ENCODE results near the gene OOEP. TPM values are rescaled to one million over a fixed set of nuclear protein-coding genes. Genes with fewer than 3 reads are reported as not detected.

The OOEP gene
- total and polyA plus RNA-seq, 2 donors (not counting 1 experiment from before 2014, with no cell fraction given), result 0.70 TPM; not detected in 1

DNA sequence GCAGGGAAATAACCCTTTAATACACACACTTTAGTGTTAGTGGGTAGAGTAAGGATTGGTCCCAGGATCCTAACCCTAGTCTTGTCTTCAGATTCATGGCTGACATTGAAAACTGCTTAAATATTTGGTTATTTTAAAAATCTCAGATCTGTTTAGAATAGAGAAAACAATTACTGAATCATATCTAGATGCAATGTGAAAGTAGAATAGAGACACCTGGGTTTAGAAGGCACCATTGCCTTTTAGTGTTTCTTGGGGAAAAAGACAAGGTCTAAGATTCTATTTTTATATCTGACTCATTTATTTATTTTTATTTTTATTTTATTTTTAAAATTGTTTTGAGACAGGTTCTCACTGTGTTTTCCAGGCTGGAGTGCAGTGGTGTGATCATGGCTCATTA, 31.0 kb upstream of the OOEP start:
- Mint-ChIP-seq H3K4me1 (no peaks in the 10 kb centered on the region), H3K9me3 (ENCODE audit: insufficient read depth) (no peaks in the 10 kb centered on the region), H3K4me3 (no peak overlapping the region), H3K27ac (no peak overlapping the region), H3K27me3 (no peaks in the 10 kb centered on the region)
- TF ChIP-seq EZH2 (IDR thresholded peaks at IDR 0.05; ENCODE audit: borderline replicate concordance, insufficient read depth, low read depth, low read length, poor library complexity, severe bottlenecking), result no peak
- TF ChIP-seq, protein P1, sequence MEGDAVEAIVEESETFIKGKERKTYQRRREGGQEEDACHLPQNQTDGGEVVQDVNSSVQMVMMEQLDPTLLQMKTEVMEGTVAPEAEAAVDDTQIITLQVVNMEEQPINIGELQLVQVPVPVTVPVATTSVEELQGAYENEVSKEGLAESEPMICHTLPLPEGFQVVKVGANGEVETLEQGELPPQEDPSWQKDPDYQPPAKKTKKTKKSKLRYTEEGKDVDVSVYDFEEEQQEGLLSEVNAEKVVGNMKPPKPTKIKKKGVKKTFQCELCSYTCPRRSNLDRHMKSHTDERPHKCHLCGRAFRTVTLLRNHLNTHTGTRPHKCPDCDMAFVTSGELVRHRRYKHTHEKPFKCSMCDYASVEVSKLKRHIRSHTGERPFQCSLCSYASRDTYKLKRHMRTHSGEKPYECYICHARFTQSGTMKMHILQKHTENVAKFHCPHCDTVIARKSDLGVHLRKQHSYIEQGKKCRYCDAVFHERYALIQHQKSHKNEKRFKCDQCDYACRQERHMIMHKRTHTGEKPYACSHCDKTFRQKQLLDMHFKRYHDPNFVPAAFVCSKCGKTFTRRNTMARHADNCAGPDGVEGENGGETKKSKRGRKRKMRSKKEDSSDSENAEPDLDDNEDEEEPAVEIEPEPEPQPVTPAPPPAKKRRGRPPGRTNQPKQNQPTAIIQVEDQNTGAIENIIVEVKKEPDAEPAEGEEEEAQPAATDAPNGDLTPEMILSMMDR (IDR thresholded peaks at IDR 0.05), result no peak
- no peak overlapping the region for H3K27ac ChIP-seq (ENCODE audit: low read length in 2 of 2)
- CTCF ChIA-PET, result no interaction called here
- no peaks in the 10 kb centered on the region for H3K4me1 ChIP-seq (ENCODE audit: control insufficient read depth in 2 of 2, insufficient read depth in 2 of 2, low read length in 2 of 2)
- no peak overlapping the region for H3K9ac ChIP-seq (ENCODE audit: low read length)
- H3K4me3 ChIP-seq (ENCODE audit: control extremely low read depth in 1 of 5, extremely low read depth in 1 of 5, insufficient read depth in 1 of 5, low read depth in 2 of 5, low read length in 4 of 5), result no peak overlapping the region
- DNase-seq, result no peak
- no peaks in the 10 kb centered on the region for H3K9me3 ChIP-seq (ENCODE audit: control extremely low read depth in 1 of 3, control insufficient read depth in 2 of 3, insufficient read depth in 1 of 3, low read length in 2 of 3)
- H2AFZ ChIP-seq (ENCODE audit: insufficient read depth, low read depth, low read length, poor library complexity, severe bottlenecking), result no peak overlapping the region
- no peaks in the 10 kb centered on the region for H3K36me3 ChIP-seq (replicated peaks in 1 of 2; ENCODE audit: control extremely low read depth in 1 of 2, control insufficient read depth in 1 of 2, extremely low read depth in 1 of 2, insufficient read depth in 2 of 2, low read length in 1 of 2)
- no peaks in the 10 kb centered on the region for H4K20me1 ChIP-seq (ENCODE audit: control insufficient read depth, insufficient read depth, low read length, poor library complexity, severe bottlenecking)
- ATAC-seq (ENCODE audit: low read depth), result no peak
- no peaks in the 10 kb centered on the region for H3K79me2 ChIP-seq (ENCODE audit: control insufficient read depth, insufficient read depth, low read length)
- H3K4me2 ChIP-seq (replicated peaks; ENCODE audit: low read depth, low read length, poor library complexity, severe bottlenecking), result no peak overlapping the region
- H3K27me3 ChIP-seq (replicated peaks in 1 of 4; ENCODE audit: control extremely low read depth in 1 of 4, control insufficient read depth in 3 of 4, insufficient read depth in 4 of 4, low read length in 3 of 4), result no peaks in the 10 kb centered on the region
- POLR2A ChIA-PET, result no interaction called here
- intact Hi-C loops (cut with micrococcal nuclease), result no loop called here

DNA sequence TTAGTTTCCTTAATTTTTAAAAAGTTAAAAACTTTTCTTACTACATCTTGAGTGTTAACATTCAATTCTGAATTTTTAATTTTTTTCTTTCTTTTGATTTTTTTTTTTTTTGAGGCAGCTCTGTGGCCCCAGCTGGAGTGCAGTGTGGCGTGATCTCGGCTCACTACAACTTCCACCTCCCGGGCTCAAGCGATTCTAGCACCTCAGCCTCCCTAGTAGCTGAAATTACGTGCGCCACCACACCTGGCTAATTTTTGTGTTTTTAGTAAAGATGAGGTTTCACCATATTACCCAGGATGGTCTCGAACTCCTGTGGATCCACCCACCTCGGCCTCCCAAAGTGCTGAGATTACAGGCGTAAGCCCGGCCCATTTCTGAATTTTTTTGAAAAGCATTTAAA, 26.2 kb upstream of the OOEP start:
- CTCF ChIA-PET, result no interaction called here
- Histone ChIP-seq H3K27me3 (replicated peaks in 1 of 4; ENCODE audit: control extremely low read depth in 1 of 4, control insufficient read depth in 3 of 4, insufficient read depth in 4 of 4, low read length in 3 of 4) (no peaks in the 10 kb centered on the region), H3K4me1 (ENCODE audit: control insufficient read depth in 2 of 2, insufficient read depth in 2 of 2, low read length in 2 of 2) (no peaks in the 10 kb centered on the region)

More for the DNA sequence above, 26.2 kb upstream of the OOEP start:
- Histone ChIP-seq H3K4me3 (ENCODE audit: control extremely low read depth in 1 of 5, extremely low read depth in 1 of 5, insufficient read depth in 1 of 5, low read depth in 2 of 5, low read length in 4 of 5) (no peak overlapping the region), H3K9me3 (ENCODE audit: control extremely low read depth in 1 of 3, control insufficient read depth in 2 of 3, insufficient read depth in 1 of 3, low read length in 2 of 3) (peaks cover 0 to 11% (median 0%) of the 10 kb centered on the region in 3 donors), H3K9ac (ENCODE audit: low read length) (no peak overlapping the region), H3K27ac (ENCODE audit: low read length in 2 of 2) (no peak overlapping the region), H2AFZ (ENCODE audit: insufficient read depth, low read depth, low read length, poor library complexity, severe bottlenecking) (no peak overlapping the region), H3K36me3 (replicated peaks in 1 of 2; ENCODE audit: control extremely low read depth in 1 of 2, control insufficient read depth in 1 of 2, extremely low read depth in 1 of 2, insufficient read depth in 2 of 2, low read length in 1 of 2) (no peaks in the 10 kb centered on the region), H3K79me2 (ENCODE audit: control insufficient read depth, insufficient read depth, low read length) (no peaks in the 10 kb centered on the region), H3K4me2 (replicated peaks; ENCODE audit: low read depth, low read length, poor library complexity, severe bottlenecking) (no peak overlapping the region), H4K20me1 (ENCODE audit: control insufficient read depth, insufficient read depth, low read length, poor library complexity, severe bottlenecking) (no peaks in the 10 kb centered on the region)
- no peaks in the 10 kb centered on the region for H3K9me3 Mint-ChIP-seq (ENCODE audit: insufficient read depth)
- WGBS (ENCODE audit: insufficient coverage), result no CpG with 5 or more reads among the region's 10 CpGs
- intact Hi-C loops (cut with micrococcal nuclease), result no loop called here
- H3K27ac Mint-ChIP-seq, result no peak overlapping the region
- no peak for DNase-seq
- no peak for TF ChIP-seq EZH2 (IDR thresholded peaks at IDR 0.05; ENCODE audit: borderline replicate concordance, insufficient read depth, low read depth, low read length, poor library complexity, severe bottlenecking)
- TF ChIP-seq, protein P1 (IDR thresholded peaks at IDR 0.05), result no peak
- POLR2A ChIA-PET, result no interaction called here
- H3K27me3 Mint-ChIP-seq, result no peaks in the 10 kb centered on the region
- no peak overlapping the region for H3K4me3 Mint-ChIP-seq
- H3K4me1 Mint-ChIP-seq, result no peaks in the 10 kb centered on the region
- no peak for ATAC-seq (ENCODE audit: low read depth)
